PFSK-1 (cell line): ENCODE results near the gene KSR2.

Experiments used
- POLR2AphosphoS5 ChIP-seq: IDR thresholded peaks from 2 replicates; pipeline ENCODE4 v1.6.1; 2012; ENCODE audit warnings: low read depth, mild to moderate bottlenecking, control low read depth, low read length, moderate library complexity
- TAF1 ChIP-seq: IDR thresholded peaks from 2 replicates; pipeline ENCODE4 v1.6.1; 2012; ENCODE audit warnings: low read length, control low read depth, borderline replicate concordance; ENCODE audit not compliant: insufficient read depth
- TF ChIP-seq, protein P1 (sequence below), 2 experiments: IDR thresholded peaks; 2 replicates each; pipeline versions ENCODE4 v1.6.1 to v1.8.0; 2011 to 2012; ENCODE audit warnings: low read depth in 2 of 2, low read length in 2 of 2, control low read depth in 1 of 2, inconsistent platforms in 1 of 2, mild to moderate bottlenecking in 1 of 2, moderate library complexity in 1 of 2; ENCODE audit not compliant: insufficient read depth in 1 of 2

DNA sequence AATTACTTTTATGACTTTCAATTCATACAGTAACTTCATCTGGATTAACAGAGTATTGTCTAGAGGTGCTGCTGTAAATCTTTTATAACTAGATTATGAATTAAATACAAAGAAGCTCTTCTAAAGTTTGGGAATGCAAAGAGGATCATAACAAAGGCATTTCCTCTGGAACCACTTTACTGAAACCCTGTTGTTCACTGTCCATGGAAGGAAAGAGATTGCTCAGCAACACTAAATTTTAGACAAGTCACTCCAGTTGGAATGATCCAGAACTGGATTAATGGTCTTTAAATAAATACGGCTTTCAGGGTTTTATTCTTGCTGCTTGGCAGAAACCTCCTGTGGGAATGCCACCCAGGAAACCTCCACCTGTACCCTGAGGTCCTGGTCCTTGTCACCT, 250.6 kb downstream of the KSR2 start:
- no peak for TF ChIP-seq POLR2AphosphoS5
- TF ChIP-seq TAF1: no peak
- TF ChIP-seq, protein P1, sequence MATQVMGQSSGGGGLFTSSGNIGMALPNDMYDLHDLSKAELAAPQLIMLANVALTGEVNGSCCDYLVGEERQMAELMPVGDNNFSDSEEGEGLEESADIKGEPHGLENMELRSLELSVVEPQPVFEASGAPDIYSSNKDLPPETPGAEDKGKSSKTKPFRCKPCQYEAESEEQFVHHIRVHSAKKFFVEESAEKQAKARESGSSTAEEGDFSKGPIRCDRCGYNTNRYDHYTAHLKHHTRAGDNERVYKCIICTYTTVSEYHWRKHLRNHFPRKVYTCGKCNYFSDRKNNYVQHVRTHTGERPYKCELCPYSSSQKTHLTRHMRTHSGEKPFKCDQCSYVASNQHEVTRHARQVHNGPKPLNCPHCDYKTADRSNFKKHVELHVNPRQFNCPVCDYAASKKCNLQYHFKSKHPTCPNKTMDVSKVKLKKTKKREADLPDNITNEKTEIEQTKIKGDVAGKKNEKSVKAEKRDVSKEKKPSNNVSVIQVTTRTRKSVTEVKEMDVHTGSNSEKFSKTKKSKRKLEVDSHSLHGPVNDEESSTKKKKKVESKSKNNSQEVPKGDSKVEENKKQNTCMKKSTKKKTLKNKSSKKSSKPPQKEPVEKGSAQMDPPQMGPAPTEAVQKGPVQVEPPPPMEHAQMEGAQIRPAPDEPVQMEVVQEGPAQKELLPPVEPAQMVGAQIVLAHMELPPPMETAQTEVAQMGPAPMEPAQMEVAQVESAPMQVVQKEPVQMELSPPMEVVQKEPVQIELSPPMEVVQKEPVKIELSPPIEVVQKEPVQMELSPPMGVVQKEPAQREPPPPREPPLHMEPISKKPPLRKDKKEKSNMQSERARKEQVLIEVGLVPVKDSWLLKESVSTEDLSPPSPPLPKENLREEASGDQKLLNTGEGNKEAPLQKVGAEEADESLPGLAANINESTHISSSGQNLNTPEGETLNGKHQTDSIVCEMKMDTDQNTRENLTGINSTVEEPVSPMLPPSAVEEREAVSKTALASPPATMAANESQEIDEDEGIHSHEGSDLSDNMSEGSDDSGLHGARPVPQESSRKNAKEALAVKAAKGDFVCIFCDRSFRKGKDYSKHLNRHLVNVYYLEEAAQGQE (IDR thresholded peaks at IDR 0.05; ENCODE audit: insufficient read depth in 1 of 2, low read depth in 2 of 2, low read length in 2 of 2): no peak
